GM18498 (cell line): ENCODE results near the gene NUP210L.

ENCODE experiments used
- ATAC-seq: cut with Tn5 transposase; IDR thresholded peaks from one replicate; pipeline ENCODE4 v1.9.1; 2021; ENCODE audit warnings: mild to moderate bottlenecking, moderate library complexity; ENCODE audit not compliant: unreplicated experiment

Gene NUP210L

GRCh38 chr1:153968972-153969371 lies 185.9 kb downstream of the NUP210L start:
- ATAC-seq = no peak

- no peak for ATAC-seq
Measured at GRCh38 chr1:153968408-153968807, 186.5 kb downstream of the NUP210L start.

GRCh38 chr1:153968000-153968363 lies 186.9 kb downstream of the NUP210L start:
- no peak for ATAC-seq

GRCh38 chr1:153967107-153967999 lies 187.5 kb downstream of the NUP210L start, which contains the start of gene CREB3L4:
CREB3L4 (plus strand) TSS chr1:153967902; CDS start chr1:153968526, 624 bp downstream.
- ATAC-seq = peak; percentile 77

GRCh38 chr1:153963850-153964331 lies 191.0 kb downstream of the NUP210L start:
- no peak for ATAC-seq

GRCh38 chr1:153963030-153963849 lies 191.6 kb downstream of the NUP210L start, which contains the start of gene SLC39A1:
SLC39A1 (minus strand) TSS chr1:153963537; CDS start chr1:153962715, 822 bp downstream.
- ATAC-seq = peak; percentile 52

- ATAC-seq = no peak
Measured at GRCh38 chr1:153962088-153963029, 192.5 kb downstream of the NUP210L start.

GRCh38 chr1:153961421-153961820 lies 193.5 kb downstream of the NUP210L start:
- no peak for ATAC-seq

- ATAC-seq = no peak
Measured at GRCh38 chr1:153960206-153960605, 194.7 kb downstream of the NUP210L start.

GRCh38 chr1:153959454-153959853 lies 195.4 kb downstream of the NUP210L start:
- ATAC-seq = no peak

GRCh38 chr1:153958961-153959260 lies 196.0 kb downstream of the NUP210L start:
- ATAC-seq = no peak

GRCh38 chr1:153958111-153958960 lies 196.5 kb downstream of the NUP210L start, which contains the start of gene CRTC2:
CRTC2 (minus strand) TSS chr1:153958612; CDS start chr1:153958497, 115 bp downstream.
- peak; percentile 78 for ATAC-seq

GRCh38 chr1:153957744-153958110 lies 197.1 kb downstream of the NUP210L start:
- ATAC-seq = peak; percentile 20

GRCh38 chr1:153956997-153957715 lies 197.7 kb downstream of the NUP210L start:
- no peak for ATAC-seq

- ATAC-seq = no peak
Measured at GRCh38 chr1:153954826-153955225, 200.0 kb downstream of the NUP210L start.

GRCh38 chr1:153953859-153954365 lies 201.0 kb downstream of the NUP210L start:
- no peak for ATAC-seq

- no peak for ATAC-seq
Measured at GRCh38 chr1:153951801-153952200, 203.1 kb downstream of the NUP210L start.

GRCh38 chr1:153951183-153951582 lies 203.7 kb downstream of the NUP210L start:
- no peak for ATAC-seq
